ENCODE data around the gene RFC2. TPM values are rescaled to one million over a fixed set of nuclear protein-coding genes. Genes with fewer than 3 reads are reported as not detected.

Gene RFC2
- total RNA-seq, 1 donor: 22.0 TPM

GRCh38 chr7:74293577-74293908 is 39.3 kb upstream of the RFC2 start:
- TF ChIP-seq CTCF (IDR thresholded peaks at IDR 0.05; ENCODE audit: insufficient read depth, low read depth, low read length): no peak
- DNase-seq (ENCODE audit: low read depth): no peak
- H3K4me3 ChIP-seq (ENCODE audit: low read depth, low read length): no peak overlapping the region

GRCh38 chr7:74292757-74293576 is 38.8 kb upstream of the RFC2 start:
- TF ChIP-seq CTCF (IDR thresholded peaks at IDR 0.05; ENCODE audit: insufficient read depth, low read depth, low read length): no peak
- DNase-seq (ENCODE audit: low read depth): no peak
- H3K4me3 ChIP-seq (ENCODE audit: low read depth, low read length): no peak overlapping the region

DNA sequence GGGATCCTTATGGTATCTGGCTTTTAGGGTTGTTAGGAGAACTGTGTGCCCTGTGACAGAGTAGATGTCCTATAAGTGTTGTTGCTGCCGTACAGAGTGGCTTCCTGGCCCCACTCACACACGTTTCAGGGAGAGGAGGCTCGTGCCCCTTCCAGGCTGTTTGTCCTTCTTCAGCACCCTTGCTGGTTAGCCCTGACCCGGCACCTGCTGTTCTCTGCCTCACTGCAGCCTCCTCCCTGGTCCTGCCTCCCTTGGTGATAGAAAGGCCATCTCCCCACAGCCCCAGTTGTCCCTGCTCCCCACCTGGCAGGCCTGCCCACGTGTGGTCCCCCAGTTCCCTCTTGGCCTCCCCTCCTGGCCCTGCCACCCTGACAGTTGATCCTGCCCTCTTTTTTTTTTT is 37.3 kb upstream of the RFC2 start:
- H3K4me3 ChIP-seq (ENCODE audit: low read depth, low read length): no peak overlapping the region
- no peak for TF ChIP-seq CTCF (IDR thresholded peaks at IDR 0.05; ENCODE audit: insufficient read depth, low read depth, low read length)
- DNase-seq (ENCODE audit: low read depth): no peak

- no peak for DNase-seq (ENCODE audit: low read depth)
- TF ChIP-seq CTCF (IDR thresholded peaks at IDR 0.05; ENCODE audit: insufficient read depth, low read depth, low read length): no peak
- H3K4me3 ChIP-seq (ENCODE audit: low read depth, low read length): peak overlapping the region; percentile 82
These were observed 36.8 kb upstream of the RFC2 start for GRCh38 chr7:74290981-74291441.

GRCh38 chr7:74290553-74290950 is 36.4 kb upstream of the RFC2 start:
- no peak for DNase-seq (ENCODE audit: low read depth)
- TF ChIP-seq CTCF (IDR thresholded peaks at IDR 0.05; ENCODE audit: insufficient read depth, low read depth, low read length): no peak
- peak overlapping the region; percentile 82 for H3K4me3 ChIP-seq (ENCODE audit: low read depth, low read length)

- no peak for TF ChIP-seq CTCF (IDR thresholded peaks at IDR 0.05; ENCODE audit: insufficient read depth, low read depth, low read length)
- H3K4me3 ChIP-seq (ENCODE audit: low read depth, low read length): peak overlapping the region; percentile 82
- DNase-seq (ENCODE audit: low read depth): no peak
These were observed 35.7 kb upstream of the RFC2 start for GRCh38 chr7:74289659-74290552.

All from fibroblast of villous mesenchyme (primary cell).